Upper lobe of left lung (tissue), 6 donors: Measurements from ENCODE around the gene ODF4. TPM values are rescaled to one million over a fixed set of nuclear protein-coding genes. Genes with fewer than 3 reads are reported as not detected.

Experiments
- ATAC-seq, 2 donors: fragments of 200-7000 bp; cut with Tn5 transposase; one replicate each; pipeline ENCODE4 v1.9.1; 2022; ENCODE audit warnings: mild to moderate bottlenecking in 2 of 2, moderate library complexity in 2 of 2; ENCODE audit not compliant: low FRiP score in 2 of 2
- DNase-seq, 2 donors: peaks; one replicate each; pipeline ENCODE4 v3.0.0-alpha.2; 2019 to 2020
- H3K27ac ChIP-seq, 4 donors: fragments of 200-600 bp; sonication (generic); one replicate each; pipeline ENCODE4 v1.5.1; 2016 to 2019
- H3K27me3 ChIP-seq, 4 donors: fragments of 200-600 bp; sonication (generic); one replicate each; pipeline ENCODE4 v1.5.1; 2017 to 2019
- H3K36me3 ChIP-seq, 4 donors: fragments of 200-600 bp; sonication (generic); one replicate each; pipeline ENCODE4 v1.5.1; 2016 to 2019
- H3K4me1 ChIP-seq, 4 donors: fragments of 200-600 bp; sonication (generic); one replicate each; pipeline ENCODE4 v1.5.1; 2018 to 2019
- H3K4me3 ChIP-seq, 4 donors: fragments of 200-600 bp; sonication (generic); one replicate each; pipeline ENCODE4 v1.5.1; 2017 to 2019; ENCODE audit warnings: mild to moderate bottlenecking in 2 of 4, moderate library complexity in 1 of 4
- H3K9me3 ChIP-seq, 4 donors: fragments of 200-600 bp; sonication (generic); one replicate each; pipeline ENCODE4 v1.5.1; 2018 to 2019
- EP300 ChIP-seq, 4 donors: sonication (generic); formaldehyde crosslinking; IDR thresholded peaks; one replicate each; pipeline ENCODE4 v1.5.1; 2017; ENCODE audit warnings: antibody characterized with exemption in 4 of 4, control low read depth in 2 of 4
- POLR2A ChIP-seq, 4 donors: fragments of 450-650 bp; IDR thresholded peaks; one replicate each; pipeline ENCODE4 v1.5.1; 2016 to 2017; ENCODE audit warnings: antibody characterized with exemption in 4 of 4, mild to moderate bottlenecking in 2 of 4
- POLR2AphosphoS5 ChIP-seq, 2 donors: sonication (generic); formaldehyde crosslinking; IDR thresholded peaks; one replicate each; pipeline ENCODE4 v1.5.1; 2017; ENCODE audit warnings: antibody characterized with exemption in 2 of 2
- WGBS, 2 donors: methylation state at CpG; one replicate each; pipeline ENCODE4 v1.1.5; 2017 to 2018; 5-methylcytosine and 5-hydroxymethylcytosine counted together
- total RNA-seq, 6 donors: library from RNA; depleted of rRNA in 4 of 6; stranded (reverse); fragments of >200 nt in 4 of 6; gene quantifications; one replicate each; pipeline versions ENCODE4 v1.1.0 to v1.2.1, GENCODE V29; 2016 to 2021
- TF ChIP-seq, protein P1 (sequence below), 6 experiments: fragments of 450-650 bp in 4 of 6; fragments of 200-600 bp in 2 of 6; sonication (generic) in 2 of 6; IDR thresholded peaks; one replicate each; pipeline ENCODE4 v1.5.1; 2016 to 2019; ENCODE audit warnings: antibody characterized with exemption in 6 of 6
- donor health status: DM: no; HTN: no; CAD: no; lungs with moderate emphysema.
- donor health status: DM: no; HTN: yes; CAD: no; lungs with severe emphysema.

ODF4 gene
- total RNA-seq, 6 donors from 2014 or later: not detected

DNA sequence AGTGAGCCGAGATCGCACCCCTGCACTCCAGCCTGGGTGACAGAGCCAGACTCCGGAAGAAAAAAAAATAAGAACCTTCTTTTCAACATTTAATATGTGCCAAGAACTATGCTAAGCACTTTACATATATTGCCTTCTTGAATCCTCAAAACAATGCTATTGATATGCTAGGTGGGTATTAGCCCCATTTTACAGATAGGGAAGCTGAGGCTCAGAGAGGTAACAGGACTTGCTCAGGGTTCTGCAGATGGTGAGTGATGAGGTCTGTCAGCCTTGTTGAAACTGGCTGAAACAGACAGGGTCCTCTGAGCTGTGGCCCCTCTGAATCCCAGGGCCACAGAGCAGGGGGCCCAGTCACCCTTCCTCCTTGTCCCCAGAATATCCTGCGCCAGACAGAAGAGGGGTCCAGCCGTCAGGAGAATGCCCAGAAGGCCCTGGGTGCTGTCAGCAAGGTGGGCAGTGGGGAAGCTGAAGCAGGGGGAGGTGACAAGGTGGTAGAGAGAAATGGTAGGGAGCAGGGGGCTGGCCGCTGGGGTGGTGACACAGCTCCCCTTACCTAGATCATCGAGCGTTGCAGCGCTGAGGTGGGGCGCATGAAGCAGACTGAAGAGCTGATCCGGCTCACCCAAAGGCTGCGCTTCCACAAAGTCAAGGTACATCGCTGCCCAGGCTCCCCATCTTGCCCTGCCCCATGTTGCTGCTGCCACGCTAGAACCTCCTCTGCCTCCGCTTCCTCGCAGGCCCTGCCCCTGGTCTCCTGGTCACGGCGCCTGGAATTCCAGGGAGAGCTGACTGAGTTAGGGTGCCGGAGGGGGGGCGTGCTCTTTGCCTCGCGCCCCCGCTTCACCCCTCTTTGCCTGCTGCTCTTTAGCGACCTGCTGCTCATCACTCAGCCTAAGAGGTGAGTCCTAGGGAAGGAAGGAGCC lies 21.4 kb upstream of the ODF4 start:
- H3K27ac ChIP-seq: no peak overlapping the region
- TF ChIP-seq POLR2A (IDR thresholded peaks at IDR 0.05): no peak
- TF ChIP-seq, protein P1, sequence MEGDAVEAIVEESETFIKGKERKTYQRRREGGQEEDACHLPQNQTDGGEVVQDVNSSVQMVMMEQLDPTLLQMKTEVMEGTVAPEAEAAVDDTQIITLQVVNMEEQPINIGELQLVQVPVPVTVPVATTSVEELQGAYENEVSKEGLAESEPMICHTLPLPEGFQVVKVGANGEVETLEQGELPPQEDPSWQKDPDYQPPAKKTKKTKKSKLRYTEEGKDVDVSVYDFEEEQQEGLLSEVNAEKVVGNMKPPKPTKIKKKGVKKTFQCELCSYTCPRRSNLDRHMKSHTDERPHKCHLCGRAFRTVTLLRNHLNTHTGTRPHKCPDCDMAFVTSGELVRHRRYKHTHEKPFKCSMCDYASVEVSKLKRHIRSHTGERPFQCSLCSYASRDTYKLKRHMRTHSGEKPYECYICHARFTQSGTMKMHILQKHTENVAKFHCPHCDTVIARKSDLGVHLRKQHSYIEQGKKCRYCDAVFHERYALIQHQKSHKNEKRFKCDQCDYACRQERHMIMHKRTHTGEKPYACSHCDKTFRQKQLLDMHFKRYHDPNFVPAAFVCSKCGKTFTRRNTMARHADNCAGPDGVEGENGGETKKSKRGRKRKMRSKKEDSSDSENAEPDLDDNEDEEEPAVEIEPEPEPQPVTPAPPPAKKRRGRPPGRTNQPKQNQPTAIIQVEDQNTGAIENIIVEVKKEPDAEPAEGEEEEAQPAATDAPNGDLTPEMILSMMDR (IDR thresholded peaks at IDR 0.05): no peak
- TF ChIP-seq POLR2AphosphoS5 (IDR thresholded peaks at IDR 0.05): no peak
- WGBS, 2 donors: 85% methylated on average over 21 to 22 of the region's 24 CpGs
- H3K4me3 ChIP-seq: no peak overlapping the region
- ATAC-seq (no peak), DNase-seq (no peak)
- no peaks in the 10 kb centered on the region for H3K9me3 ChIP-seq
- H3K36me3 ChIP-seq: peaks cover 0 to 44% (median 3%) of the 10 kb centered on the region in 4 donors
- peaks cover 6 to 19% (median 12%) of the 10 kb centered on the region in 4 donors for H3K4me1 ChIP-seq
- no peaks in the 10 kb centered on the region for H3K27me3 ChIP-seq

DNA sequence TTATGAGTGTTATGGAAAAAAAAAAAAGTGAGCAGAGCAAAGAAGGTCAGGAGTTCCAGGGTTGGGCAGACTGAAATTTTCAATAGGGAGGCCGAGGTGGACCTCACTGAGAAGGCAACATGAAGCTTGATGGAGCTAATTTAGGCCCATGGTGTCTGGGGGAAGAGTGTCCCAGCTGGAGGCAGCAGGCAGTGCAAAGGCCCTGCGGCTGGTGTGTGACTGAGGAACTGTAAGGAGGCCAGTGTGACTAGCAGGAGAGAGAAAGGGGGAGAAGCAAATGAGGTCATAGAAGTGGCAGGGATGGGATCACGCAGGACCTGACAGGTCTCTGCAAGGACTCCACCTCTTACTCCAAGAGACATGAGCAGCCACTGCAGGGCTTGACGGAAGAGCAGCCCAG lies 19.4 kb upstream of the ODF4 start:
- H3K9me3 ChIP-seq: no peaks in the 10 kb centered on the region
- H3K27ac ChIP-seq: no peak overlapping the region
- TF ChIP-seq EP300 (IDR thresholded peaks at IDR 0.05) (no peak), POLR2A (IDR thresholded peaks at IDR 0.05) (no peak), POLR2AphosphoS5 (IDR thresholded peaks at IDR 0.05) (no peak)
- TF ChIP-seq, protein P1 (IDR thresholded peaks at IDR 0.05): no peak
- peaks cover under 1 to 19% (median 11%) of the 10 kb centered on the region in 4 donors for H3K4me1 ChIP-seq
- 87 to 88% methylated on average over 3 to 4 of the region's 4 CpGs for WGBS, 2 donors
- no peak overlapping the region for H3K4me3 ChIP-seq
- H3K36me3 ChIP-seq: peaks cover 0 to 39% (median 3%) of the 10 kb centered on the region in 4 donors
- H3K27me3 ChIP-seq: no peaks in the 10 kb centered on the region
- ATAC-seq (no peak), DNase-seq (no peak)

DNA sequence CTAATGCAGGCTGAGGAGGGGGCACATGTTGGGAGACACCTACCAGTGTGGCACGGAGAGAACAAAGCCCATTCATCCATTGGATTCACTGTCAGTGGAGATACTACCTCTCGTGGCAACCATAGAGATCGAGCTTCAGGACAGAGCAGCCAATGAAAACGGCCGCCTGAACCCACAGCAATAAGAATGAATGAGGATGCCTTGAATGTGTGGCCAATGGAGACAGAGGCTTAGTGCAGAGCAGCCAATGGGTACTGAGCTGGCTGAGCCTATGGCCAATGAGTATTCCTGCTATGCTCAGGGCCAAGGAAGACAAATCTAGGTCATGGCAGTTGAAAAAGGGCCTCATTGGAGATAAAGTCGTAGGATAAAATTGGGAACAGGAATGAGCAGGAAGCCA lies 18.6 kb upstream of the ODF4 start:
- Histone ChIP-seq H3K4me3 (no peak overlapping the region), H3K27me3 (no peaks in the 10 kb centered on the region), H3K9me3 (no peaks in the 10 kb centered on the region), H3K4me1 (peaks cover 0 to 15% (median 6%) of the 10 kb centered on the region in 4 donors), H3K36me3 (peaks cover 0 to 32% (median 3%) of the 10 kb centered on the region in 4 donors), H3K27ac (no peak overlapping the region)
- TF ChIP-seq EP300 (IDR thresholded peaks at IDR 0.05): no peak
- TF ChIP-seq, protein P1 (IDR thresholded peaks at IDR 0.05): no peak
- TF ChIP-seq POLR2A (IDR thresholded peaks at IDR 0.05): no peak
- no peak for TF ChIP-seq POLR2AphosphoS5 (IDR thresholded peaks at IDR 0.05)
- ATAC-seq: no peak
- WGBS, 2 donors: 76 to 82% methylated on average over 5 to 6 of the region's 6 CpGs
- DNase-seq: no peak

DNA sequence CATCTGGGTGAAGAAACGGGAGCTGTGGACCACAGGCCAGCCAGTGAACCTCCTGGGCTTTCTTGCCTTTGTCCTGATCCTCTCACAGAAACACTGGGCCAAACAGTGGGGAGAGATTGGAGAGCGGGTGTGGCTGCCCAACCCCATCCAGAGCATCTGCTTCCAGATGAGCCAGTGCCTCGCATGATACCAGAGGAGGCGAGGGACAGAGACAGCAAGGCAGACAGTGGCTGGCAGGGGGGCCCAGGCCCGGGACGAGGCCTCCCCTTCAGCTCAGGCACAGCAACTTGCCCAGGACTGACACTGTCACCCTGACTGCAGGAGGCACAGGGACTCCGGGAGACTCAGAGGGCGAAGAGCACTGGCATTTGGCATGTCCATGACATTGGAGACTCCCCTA lies 17.6 kb upstream of the ODF4 start:
- H3K36me3 ChIP-seq: peaks cover 0 to 25% (median 3%) of the 10 kb centered on the region in 4 donors
- no peak overlapping the region for H3K4me3 ChIP-seq
- no peak for TF ChIP-seq POLR2A (IDR thresholded peaks at IDR 0.05)
- no peak for TF ChIP-seq POLR2AphosphoS5 (IDR thresholded peaks at IDR 0.05)
- TF ChIP-seq, protein P1 (IDR thresholded peaks at IDR 0.05): no peak
- no peak for TF ChIP-seq EP300 (IDR thresholded peaks at IDR 0.05)
- no peaks in the 10 kb centered on the region for H3K9me3 ChIP-seq
- 84 to 95% methylated on average over 3 to 8 of the region's 8 CpGs for WGBS, 2 donors
- H3K27me3 ChIP-seq: peaks cover 0 to 3% (median 0%) of the 10 kb centered on the region in 4 donors
- peaks cover 6 to 19% (median 14%) of the 10 kb centered on the region in 4 donors for H3K4me1 ChIP-seq
- no peak overlapping the region for H3K27ac ChIP-seq
- ATAC-seq: no peak
- no peak for DNase-seq
